MCF 10A (cell line): Measurements from ENCODE around the gene KLK11. TPM values are rescaled to one million over a fixed set of nuclear protein-coding genes. Genes with fewer than 3 reads are reported as not detected.

Experiments used
- BruUV-seq: library from RNA; stranded (reverse); fragments of 400-500 nt; replicated peaks from 2 replicates; lab custom pipeline; 2021; lab: Mats Ljungman, UMichigan
- CTCF ChIA-PET: fragments of 300-600 bp; sonication (Branson Sonifier 250); formaldehyde crosslinking; extraction: SDS; loops from one replicate; lab custom pipeline; 2021; ENCODE audit warnings: antibody characterized with exemption, inconsistent platforms; lab: Yijun Ruan, JAX
- POLR2A ChIA-PET: fragments of 300-600, 350-650 bp; sonication (Branson Sonifier 250); formaldehyde crosslinking; extraction: SDS; loops from one replicate; lab custom pipeline; 2020; ENCODE audit warnings: antibody characterized with exemption, inconsistent platforms; lab: Yijun Ruan, JAX
- DNase-seq: peaks from one replicate; pipeline ENCODE4 v3.0.0-alpha.2; 2018; ENCODE audit not compliant: unreplicated experiment
- H3K27ac Mint-ChIP-seq: one replicate; pipeline ENCODE4 v1.8.0; 2022; ENCODE audit warnings: mild to moderate bottlenecking, low read depth, mixed read lengths; ENCODE audit not compliant: unreplicated experiment
- H3K27me3 Mint-ChIP-seq: one replicate; pipeline ENCODE4 v1.8.0; 2022; ENCODE audit warnings: mixed read lengths; ENCODE audit not compliant: insufficient read depth, unreplicated experiment
- H3K36me3 Mint-ChIP-seq: one replicate; pipeline ENCODE4 v1.8.0; 2022; ENCODE audit warnings: mild to moderate bottlenecking, moderate library complexity, mixed read lengths; ENCODE audit not compliant: insufficient read depth, unreplicated experiment
- H3K4me1 Mint-ChIP-seq: one replicate; pipeline ENCODE4 v1.8.0; 2022; ENCODE audit warnings: mixed read lengths; ENCODE audit not compliant: insufficient read depth, unreplicated experiment
- H3K4me3 Mint-ChIP-seq: one replicate; pipeline ENCODE4 v1.8.0; 2022; ENCODE audit warnings: mild to moderate bottlenecking, moderate library complexity, mixed read lengths; ENCODE audit not compliant: unreplicated experiment
- H3K9me3 Mint-ChIP-seq: one replicate; pipeline ENCODE4 v1.8.0; 2022; ENCODE audit warnings: mixed read lengths; ENCODE audit not compliant: unreplicated experiment
- CTCF ChIP-seq: fragments of 200-600 bp; IDR thresholded peaks from one replicate; pipeline ENCODE4 v1.8.0; 2022; ENCODE audit warnings: antibody characterized with exemption, mild to moderate bottlenecking; ENCODE audit not compliant: unreplicated experiment
- intact Hi-C: fragments of 100-400 bp; cut with micrococcal nuclease; formaldehyde crosslinking; loops from 2 replicates; pipeline ENCODE4 v1.14.1; 2022
- total RNA-seq: library from RNA; stranded (reverse); gene quantifications from 2 replicates; pipeline ENCODE4 v1.2.3, GENCODE V29; 2022

KLK11 gene
- total RNA-seq, 1 experiment from 2014 or later = not detected

- Mint-ChIP-seq H3K27me3 (peaks cover 11% of the 10 kb centered on the region), H3K36me3 (peaks cover 6% of the 10 kb centered on the region), H3K4me3 (no peak overlapping the region), H3K9me3 (peaks cover 6% of the 10 kb centered on the region), H3K27ac (no peak overlapping the region), H3K4me1 (no peaks in the 10 kb centered on the region)
- intact Hi-C loops = no loop called here
- no peak for TF ChIP-seq CTCF
- no TSS peak for BruUV-seq
- no peak for DNase-seq
- POLR2A ChIA-PET = interaction anchor here (1.0 kb wide), 1 partner anchor 20 kb away, joined by 4 read pairs; no protein-coding TSS in a partner anchor
- CTCF ChIA-PET = no interaction called here
These were observed 26.0 kb downstream of the KLK11 start for GRCh38 chr19:51000426-51000825.

DNA sequence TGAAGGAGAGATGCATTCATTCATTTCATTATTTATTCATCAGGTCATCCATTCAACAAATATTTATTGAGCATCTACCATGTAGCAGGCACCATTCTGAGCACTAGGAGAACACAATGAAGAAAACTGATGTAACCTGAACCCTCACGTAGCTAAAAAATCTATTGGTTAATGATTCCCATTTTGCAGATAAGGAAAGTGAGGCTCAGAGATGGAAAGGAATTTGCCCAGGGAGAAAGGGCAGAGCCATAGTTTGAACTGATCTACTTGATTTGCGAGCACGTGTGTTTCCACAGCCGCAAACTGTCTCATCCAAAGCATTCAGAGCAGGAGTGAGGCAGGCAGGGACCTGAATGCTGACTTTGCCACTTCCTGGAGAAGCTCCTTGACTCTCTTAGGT, 27.7 kb downstream of the KLK11 start:
- intact Hi-C loops = no loop called here
- TF ChIP-seq CTCF = no peak
- Mint-ChIP-seq H3K27ac (no peak overlapping the region), H3K27me3 (peaks cover 11% of the 10 kb centered on the region), H3K36me3 (peaks cover 6% of the 10 kb centered on the region), H3K4me1 (no peaks in the 10 kb centered on the region), H3K9me3 (peaks cover 6% of the 10 kb centered on the region), H3K4me3 (no peak overlapping the region)
- no peak for DNase-seq
- POLR2A ChIA-PET = no interaction called here
- BruUV-seq = no TSS peak
- CTCF ChIA-PET = interaction anchor here (0.6 to 1.0 kb wide), 2 partner anchors 19 to 616 kb away, joined by 3 to 4 read pairs; no protein-coding TSS in a partner anchor

- no TSS peak for BruUV-seq
- CTCF ChIA-PET = interaction anchor here (0.6 kb wide), 1 partner anchor 617 kb away, joined by 4 read pairs; no protein-coding TSS in a partner anchor
These were observed 28.4 kb downstream of the KLK11 start for GRCh38 chr19:50998061-50998460.

DNA sequence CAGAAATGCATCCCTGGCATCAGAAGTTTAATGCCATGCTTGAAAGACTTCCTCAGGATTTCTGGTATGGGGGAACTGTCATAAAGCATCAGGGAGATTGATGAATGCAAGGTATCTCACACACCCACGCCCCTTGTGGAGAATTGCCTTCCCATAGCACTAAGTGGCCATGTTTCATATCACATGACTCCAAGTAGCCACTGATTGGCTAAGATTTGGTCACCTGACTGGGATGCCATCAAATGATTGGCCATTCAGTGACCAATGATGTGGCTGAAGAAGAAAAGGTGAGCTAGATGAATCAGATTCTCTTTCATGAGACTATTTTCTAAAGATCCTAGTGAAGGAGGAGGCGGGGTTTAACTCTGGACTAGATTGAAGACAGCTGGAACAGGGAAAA, 32.3 kb downstream of the KLK11 start:
- ChIA-PET CTCF (interaction anchor here (2.1 kb wide), 1 partner anchor 28 kb away, joined by 6 read pairs; no protein-coding TSS in a partner anchor), POLR2A (interaction anchor here (1.6 kb wide), 1 partner anchor 23 kb away, joined by 4 read pairs; no protein-coding TSS in a partner anchor)
- no peaks in the 10 kb centered on the region for H3K4me1 Mint-ChIP-seq
- no peaks in the 10 kb centered on the region for H3K36me3 Mint-ChIP-seq
- no TSS peak for BruUV-seq
- intact Hi-C loops = no loop called here
- no peak overlapping the region for H3K4me3 Mint-ChIP-seq
- H3K9me3 Mint-ChIP-seq = peaks cover 19% of the 10 kb centered on the region
- H3K27ac Mint-ChIP-seq = no peak overlapping the region
- no peak for DNase-seq
- peaks cover 26% of the 10 kb centered on the region for H3K27me3 Mint-ChIP-seq
- no peak for TF ChIP-seq CTCF

More at GRCh38 chr19:50998061-50998460, 28.4 kb downstream of the KLK11 start:
- intact Hi-C loops = no loop called here
- Mint-ChIP-seq H3K9me3 (peaks cover 6% of the 10 kb centered on the region), H3K27me3 (peaks cover 11% of the 10 kb centered on the region), H3K36me3 (peaks cover 6% of the 10 kb centered on the region), H3K27ac (no peak overlapping the region), H3K4me1 (no peaks in the 10 kb centered on the region), H3K4me3 (no peak overlapping the region)
- no peak for DNase-seq
- POLR2A ChIA-PET = no interaction called here
- no peak for TF ChIP-seq CTCF
